NB4 (cell line): ENCODE data around the gene EBI3.
"Not testable (repeated sequence)": the region's sequence is repeated elsewhere in the genome, so short reads cannot be mapped to it uniquely, and the experiment has no call there.

ENCODE experiments used
- DNase-seq: peaks from one replicate; pipeline ENCODE4 v3.0.0; 2010; ENCODE audit warnings: low read depth
- H3K4me3 ChIP-seq: one replicate; pipeline ENCODE4 v1.5.1; 2011; ENCODE audit warnings: mild to moderate bottlenecking, low read depth, low read length, moderate library complexity
- CTCF ChIP-seq: IDR thresholded peaks from one replicate; pipeline ENCODE4 v1.5.1; 2012; ENCODE audit warnings: low read depth, low read length
- MYC ChIP-seq: IDR thresholded peaks from 2 replicates; pipeline ENCODE4 v1.6.1; 2011; ENCODE audit warnings: low read depth, low read length
- POLR2A ChIP-seq: IDR thresholded peaks from 2 replicates; pipeline ENCODE4 v1.6.1; 2011; ENCODE audit warnings: mild to moderate bottlenecking; ENCODE audit not compliant: insufficient read length; ENCODE audit errors: extremely low read depth
- TF ChIP-seq, protein P1 (sequence below): IDR thresholded peaks from 2 replicates; pipeline ENCODE4 v1.6.1; 2011; ENCODE audit warnings: low read depth, low read length

Gene EBI3

GRCh38 chr19:4225885-4226284 lies 3.4 kb upstream of the EBI3 start:
- no peak overlapping the region for H3K4me3 ChIP-seq
- DNase-seq, result no peak
- TF ChIP-seq, protein P1, sequence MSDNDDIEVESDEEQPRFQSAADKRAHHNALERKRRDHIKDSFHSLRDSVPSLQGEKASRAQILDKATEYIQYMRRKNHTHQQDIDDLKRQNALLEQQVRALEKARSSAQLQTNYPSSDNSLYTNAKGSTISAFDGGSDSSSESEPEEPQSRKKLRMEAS, result no peak
- TF ChIP-seq CTCF (no peak), POLR2A (no peak), MYC (no peak)

GRCh38 chr19:4227771-4228170 lies 1.6 kb upstream of the EBI3 start:
- TF ChIP-seq, protein P1, result no peak
- TF ChIP-seq CTCF (no peak), POLR2A (no peak), MYC (no peak)

GRCh38 chr19:4228765-4229178 lies 551 bp upstream of the EBI3 start:
- no peak for DNase-seq
- H3K4me3 ChIP-seq, result no peak overlapping the region
- TF ChIP-seq, protein P1, result no peak
- TF ChIP-seq POLR2A, result no peak
- no peak for TF ChIP-seq CTCF
- TF ChIP-seq MYC, result no peak

More at GRCh38 chr19:4227771-4228170, 1.6 kb upstream of the EBI3 start:
- DNase-seq, result no peak
- H3K4me3 ChIP-seq, result no peak overlapping the region

DNA sequence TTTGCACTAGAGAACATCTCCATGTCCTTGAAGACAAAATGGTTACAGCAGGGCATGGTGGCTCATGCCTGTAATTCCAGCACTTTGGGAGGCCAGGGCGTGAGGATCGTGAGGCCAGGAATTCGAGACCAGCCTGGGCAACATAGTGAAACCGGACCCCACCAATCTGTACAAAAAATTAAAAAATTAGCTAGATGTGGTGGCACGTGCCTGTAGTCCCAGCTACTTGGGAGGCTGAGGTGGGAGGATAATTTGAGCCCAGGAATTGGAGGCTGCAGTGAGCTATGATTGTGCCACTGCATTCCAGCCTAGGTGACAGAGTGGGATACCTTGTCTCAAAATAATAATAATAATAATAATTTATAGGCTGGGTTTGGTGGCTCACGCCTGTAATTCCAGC lies 914 bp downstream of the EBI3 start:
- H3K4me3 ChIP-seq, DNase-seq: not testable (repeated sequence)

GRCh38 chr19:4231521-4231920 lies 2.2 kb downstream of the EBI3 start:
- DNase-seq, H3K4me3 ChIP-seq: not testable (repeated sequence)

DNA sequence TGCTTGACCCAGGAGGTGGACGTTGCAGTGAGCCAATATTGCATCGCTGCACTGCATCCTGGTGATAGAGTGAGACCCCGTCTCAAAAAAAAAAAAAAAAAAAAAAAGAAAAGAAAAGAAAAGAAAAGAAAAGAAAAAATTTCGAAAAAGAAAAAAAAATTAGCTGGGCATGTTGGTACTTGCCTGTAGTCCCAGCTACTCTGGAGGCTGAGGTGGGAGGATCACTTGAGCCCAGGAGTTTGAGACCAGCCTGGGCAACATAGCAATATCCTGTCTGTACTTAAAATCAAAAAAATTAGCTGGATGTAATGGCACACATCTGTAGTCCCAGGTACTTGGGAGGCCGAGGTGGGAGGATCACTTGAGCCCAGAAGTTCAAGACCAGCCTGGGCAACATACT lies 2.8 kb downstream of the EBI3 start:
- H3K4me3 ChIP-seq, DNase-seq: not testable (repeated sequence)

DNA sequence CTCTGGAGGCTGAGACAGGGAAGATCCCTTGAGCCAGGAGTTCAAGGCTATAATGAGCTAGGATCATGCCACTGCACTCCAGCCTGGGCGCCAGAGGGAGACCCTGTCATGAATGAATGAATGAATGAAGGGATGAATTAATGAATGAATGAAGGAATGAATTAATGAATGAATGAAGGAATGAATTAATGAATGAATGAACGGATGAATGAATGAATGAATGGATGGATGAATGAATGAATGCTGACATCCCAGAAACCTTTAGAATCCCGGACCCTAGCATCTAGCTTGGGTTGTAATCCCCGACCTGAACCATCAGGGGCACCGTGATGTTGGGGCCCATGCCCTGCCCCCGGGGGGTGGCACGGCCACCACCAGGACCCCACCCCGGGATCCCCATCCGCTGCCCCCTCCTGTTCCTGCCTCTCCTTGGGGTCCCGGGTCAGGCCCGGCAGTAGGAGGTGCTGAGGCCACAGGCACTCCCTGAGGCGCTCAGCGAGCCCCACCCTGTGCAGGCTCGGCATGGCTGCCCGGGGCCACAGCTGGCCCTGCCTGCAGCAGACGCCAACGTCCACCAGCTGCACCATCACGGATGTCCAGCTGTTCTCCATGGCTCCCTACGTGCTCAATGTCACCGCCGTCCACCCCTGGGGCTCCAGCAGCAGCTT lies 3.4 kb downstream of the EBI3 start:
- DNase-seq, result peak; percentile 12
- H3K4me3 ChIP-seq, result no peak overlapping the region
- TF ChIP-seq, protein P1, result no peak
- TF ChIP-seq POLR2A, result no peak
- TF ChIP-seq MYC, result no peak
- TF ChIP-seq CTCF, result no peak
